NCI-H2029 (cell line): ENCODE data around the gene GOSR2.

ENCODE experiments used
- DNase-seq: peaks from one replicate; lab custom pipeline; 2025; lab: John Stamatoyannopoulos, UW

GOSR2 gene

DNA sequence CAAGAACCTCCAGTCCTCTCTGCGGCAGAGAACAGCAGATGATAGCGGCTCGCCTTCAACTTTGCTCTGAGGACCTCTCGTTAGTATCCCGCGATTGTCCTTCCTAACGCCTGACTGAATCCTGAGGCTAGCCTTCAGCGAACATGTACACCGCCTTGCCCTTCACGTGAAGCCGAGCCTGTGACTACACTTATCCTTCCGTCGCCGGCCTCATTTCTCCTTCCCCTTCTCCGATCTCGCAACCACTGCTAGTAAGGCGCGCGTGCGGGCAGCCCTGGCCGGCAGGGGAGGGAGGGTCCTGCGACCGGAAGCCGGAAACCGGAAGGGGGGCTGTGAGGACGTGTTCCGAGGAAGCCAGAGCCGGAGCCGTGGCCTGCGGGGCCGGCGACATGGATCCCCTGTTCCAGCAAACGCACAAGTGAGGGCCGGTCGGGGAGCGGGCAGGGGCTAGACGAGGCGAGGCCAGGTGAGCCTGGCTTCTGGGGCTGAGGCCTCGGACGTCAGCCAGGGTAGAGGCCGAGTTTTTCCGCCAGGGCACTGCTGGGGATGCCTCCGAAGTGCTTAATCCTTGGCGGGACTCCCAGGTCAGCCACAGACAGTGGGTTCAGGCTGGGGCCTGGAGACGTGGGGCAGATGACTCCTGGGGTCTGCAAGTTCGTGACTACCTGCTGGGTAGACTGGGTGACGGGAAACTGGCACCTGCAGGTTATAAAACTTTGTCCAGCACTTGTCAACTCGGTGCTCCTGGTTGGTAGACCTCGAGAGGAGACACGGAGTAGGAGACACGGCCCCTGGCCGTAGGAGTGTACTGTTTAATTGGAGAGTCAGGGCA, at the start of gene GOSR2:
Gene GOSR2, plus strand, starts transcription at position 357 of the 832 bp plus-strand sequence. Its CDS starts 33 bp downstream, at position 390.
- peak; percentile 73 for DNase-seq

DNA sequence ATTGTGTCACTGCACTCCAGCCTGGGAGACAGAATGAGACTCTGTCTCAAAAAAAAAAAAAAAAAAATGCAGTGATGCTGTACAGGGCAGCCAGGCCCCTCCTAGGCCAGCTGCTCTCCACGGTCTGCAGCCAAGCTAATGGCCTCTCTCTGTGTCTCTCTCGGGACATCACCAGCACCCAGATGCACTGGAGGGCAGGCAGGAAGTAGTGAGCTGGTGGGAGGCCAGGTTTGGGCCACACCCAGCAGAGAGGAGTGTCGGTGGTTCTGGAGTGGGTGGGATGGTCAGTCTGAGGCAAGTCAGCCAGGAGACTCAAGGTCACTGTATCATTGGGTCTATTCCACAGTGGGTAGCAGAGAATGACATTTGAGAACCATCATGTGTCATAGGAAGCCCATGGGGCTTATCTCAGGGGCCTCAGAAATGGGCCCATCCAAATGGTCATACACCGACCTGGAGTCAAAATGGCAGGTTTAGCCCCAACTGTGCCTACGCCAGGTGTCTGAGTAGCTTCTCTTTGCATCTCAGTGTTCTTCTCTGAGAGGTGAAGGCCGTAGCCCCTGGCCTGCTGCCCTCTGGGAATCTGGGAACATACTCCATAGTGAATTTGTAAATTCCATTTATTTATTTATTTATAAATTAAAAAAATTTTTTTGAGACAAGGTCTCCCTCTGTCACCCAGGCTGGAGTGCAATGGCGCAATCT, 48.9 kb upstream of the GOSR2 start:
- DNase-seq, result no peak

DNA sequence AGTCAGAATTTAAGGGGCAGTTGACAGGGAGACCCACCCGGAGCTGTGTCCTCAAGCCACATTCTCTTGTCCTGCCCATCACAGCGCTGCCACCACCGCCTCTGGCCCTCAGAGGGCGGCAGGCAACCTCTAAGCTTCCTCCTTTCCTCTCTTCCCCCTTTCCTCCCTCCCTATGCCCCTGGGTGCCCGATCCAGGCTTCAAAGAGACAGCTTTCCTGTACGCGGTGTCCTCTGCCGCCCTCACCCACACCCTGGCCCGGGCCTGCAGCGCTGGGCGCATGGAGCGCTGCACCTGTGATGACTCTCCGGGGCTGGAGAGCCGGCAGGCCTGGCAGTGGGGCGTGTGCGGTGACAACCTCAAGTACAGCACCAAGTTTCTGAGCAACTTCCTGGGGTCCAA, 48.1 kb upstream of the GOSR2 start:
- DNase-seq, result no peak

DNA sequence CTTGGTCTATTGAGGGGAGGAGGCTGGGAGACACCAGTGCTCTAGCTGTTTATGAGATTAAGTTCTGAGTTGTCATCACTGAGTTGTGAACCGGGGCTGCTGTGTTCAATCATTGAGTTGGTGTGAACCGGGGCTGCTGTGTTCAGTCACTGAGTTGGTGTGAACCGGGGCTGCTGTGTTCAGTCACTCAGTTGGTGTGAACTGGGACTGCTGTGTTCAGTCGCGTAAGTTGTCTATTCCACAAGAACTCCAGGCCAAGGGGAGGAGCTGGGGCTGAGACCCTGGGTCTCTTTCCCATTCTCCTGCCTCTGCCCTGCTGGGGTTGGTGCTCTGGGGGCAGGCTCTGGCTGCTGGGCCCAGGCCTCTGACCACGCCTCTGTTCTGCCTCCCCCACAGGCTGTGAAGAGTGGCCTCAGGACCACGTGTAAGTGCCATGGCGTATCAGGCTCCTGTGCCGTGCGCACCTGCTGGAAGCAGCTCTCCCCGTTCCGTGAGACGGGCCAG, 47.1 kb upstream of the GOSR2 start:
- DNase-seq, result peak; percentile 46

DNA sequence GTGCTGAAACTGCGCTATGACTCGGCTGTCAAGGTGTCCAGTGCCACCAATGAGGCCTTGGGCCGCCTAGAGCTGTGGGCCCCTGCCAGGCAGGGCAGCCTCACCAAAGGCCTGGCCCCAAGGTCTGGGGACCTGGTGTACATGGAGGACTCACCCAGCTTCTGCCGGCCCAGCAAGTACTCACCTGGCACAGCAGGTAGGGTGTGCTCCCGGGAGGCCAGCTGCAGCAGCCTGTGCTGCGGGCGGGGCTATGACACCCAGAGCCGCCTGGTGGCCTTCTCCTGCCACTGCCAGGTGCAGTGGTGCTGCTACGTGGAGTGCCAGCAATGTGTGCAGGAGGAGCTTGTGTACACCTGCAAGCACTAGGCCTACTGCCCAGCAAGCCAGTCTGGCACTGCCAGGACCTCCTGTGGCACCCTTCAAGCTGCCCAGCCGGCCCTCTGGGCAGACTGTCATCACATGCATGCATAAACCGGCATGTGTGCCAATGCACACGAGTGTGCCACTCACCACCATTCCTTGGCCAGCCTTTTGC, 46.5 kb upstream of the GOSR2 start:
- DNase-seq, result peak; percentile 50

DNA sequence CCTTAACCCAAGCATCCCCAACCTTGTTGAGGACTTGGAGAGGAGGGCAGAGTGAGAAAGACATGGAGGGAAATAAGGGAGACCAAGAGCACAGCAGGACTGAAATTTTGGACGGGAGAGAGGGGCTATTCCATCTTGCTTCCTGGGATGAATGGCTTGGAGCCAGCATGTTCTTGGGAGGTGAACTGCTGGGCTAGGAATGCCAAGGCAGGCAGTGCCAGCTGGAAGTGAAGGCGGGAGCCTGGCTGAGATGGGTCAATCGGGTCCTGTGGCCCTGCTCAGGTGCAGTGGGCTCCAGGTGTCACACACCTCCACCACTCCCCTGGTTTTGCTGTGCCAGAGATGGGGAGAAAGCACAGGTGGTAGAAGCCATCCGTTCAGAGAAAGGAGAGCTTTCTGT, 46.0 kb upstream of the GOSR2 start:
- no peak for DNase-seq

DNA sequence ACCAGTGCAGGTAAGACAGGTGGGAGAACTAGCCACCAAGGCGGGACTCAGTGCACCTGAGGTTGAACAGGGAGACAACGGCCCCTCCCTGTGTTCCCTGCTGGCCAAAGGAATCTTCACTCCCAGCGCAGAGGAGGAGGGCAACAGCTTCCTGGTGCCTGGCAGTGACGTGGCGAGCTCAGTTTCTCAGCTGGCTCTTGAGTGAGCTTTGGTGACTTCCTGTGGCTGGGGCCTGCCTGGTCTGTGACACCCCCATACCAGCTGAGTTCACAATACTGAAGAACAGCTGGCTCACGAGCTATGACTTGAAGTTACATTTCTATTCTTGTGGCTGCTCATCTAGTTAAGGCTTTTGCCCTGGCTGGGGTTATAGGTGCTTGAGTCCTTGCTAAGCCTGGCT, 45.5 kb upstream of the GOSR2 start:
- DNase-seq, result no peak

DNA sequence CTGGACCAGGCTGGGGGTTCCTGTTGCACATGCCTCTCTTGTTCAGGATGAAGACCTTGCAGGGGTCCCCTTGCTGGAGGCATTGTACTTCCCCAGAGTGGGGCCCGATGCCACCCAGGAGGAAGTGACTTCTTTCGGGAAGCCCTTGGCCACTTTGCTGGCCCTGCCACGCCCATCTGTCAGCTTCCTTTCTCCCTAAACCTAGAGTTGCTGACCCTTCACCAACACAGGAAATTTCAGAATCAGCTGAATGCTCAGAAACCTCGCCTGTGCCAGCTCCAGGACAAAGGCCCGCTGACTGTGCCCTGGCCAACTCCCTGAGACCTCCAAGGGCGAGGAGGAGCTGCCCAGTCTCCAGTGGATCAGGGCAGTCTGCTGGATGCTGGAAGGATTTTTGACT, 44.9 kb upstream of the GOSR2 start:
- no peak for DNase-seq

DNA sequence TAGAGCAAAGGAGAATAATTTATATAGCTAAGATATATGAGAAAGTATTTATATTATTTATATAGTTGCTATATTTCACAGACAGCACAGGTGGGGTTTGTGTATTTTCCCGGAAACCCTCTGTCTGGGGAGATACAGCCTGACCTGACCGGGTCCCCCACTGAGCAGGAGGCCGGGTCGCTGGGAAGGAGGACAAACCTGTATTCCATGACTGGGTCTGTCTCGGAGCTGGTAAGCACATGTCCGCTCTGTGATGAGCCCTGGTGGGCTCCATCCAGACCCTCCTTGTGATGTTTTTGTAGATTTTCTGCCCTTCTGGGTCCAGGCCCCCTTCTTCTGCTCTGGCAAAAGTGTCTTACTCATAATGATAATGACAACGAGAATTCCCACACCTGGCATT, 43.9 kb upstream of the GOSR2 start:
- no peak for DNase-seq

DNA sequence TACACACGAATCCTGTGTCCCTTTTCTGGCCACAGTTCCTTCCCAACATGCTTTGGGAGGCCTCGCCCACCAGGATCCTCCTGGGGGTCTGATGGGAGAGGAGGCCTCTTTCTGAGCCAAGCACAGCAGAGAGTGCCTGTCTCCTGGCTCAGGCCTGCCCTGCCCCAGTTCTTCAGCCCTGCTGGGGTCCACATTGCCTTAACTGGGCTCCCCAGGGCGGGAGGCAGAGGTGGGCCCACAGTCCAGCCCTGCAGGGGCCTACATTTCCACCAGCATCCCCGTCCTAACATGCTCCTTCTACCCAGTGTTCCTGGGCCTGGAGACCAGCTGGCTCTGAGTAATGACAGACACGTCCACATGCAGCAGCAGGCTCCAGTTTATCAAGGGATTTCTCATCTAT, 41.9 kb upstream of the GOSR2 start:
- DNase-seq, result no peak

DNA sequence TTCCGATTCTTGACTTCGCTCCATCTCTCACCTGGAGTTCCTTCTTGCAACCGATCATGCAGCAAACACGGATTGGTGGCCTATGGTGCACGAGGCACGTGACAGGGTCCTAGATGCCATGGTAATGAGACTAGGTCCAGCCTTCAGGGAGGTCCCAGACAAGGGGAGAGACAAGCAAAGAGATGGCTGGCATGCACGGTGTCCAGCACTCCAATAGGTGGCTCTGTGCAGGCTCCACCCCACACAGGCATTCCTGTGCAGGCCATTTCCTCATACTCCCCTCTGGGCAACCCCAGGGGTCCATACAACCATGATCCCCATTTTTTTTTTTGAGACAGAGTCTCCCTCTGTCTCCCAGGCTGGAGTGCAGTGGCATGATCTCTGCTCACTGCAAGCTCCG, 40.3 kb upstream of the GOSR2 start:
- no peak for DNase-seq

DNA sequence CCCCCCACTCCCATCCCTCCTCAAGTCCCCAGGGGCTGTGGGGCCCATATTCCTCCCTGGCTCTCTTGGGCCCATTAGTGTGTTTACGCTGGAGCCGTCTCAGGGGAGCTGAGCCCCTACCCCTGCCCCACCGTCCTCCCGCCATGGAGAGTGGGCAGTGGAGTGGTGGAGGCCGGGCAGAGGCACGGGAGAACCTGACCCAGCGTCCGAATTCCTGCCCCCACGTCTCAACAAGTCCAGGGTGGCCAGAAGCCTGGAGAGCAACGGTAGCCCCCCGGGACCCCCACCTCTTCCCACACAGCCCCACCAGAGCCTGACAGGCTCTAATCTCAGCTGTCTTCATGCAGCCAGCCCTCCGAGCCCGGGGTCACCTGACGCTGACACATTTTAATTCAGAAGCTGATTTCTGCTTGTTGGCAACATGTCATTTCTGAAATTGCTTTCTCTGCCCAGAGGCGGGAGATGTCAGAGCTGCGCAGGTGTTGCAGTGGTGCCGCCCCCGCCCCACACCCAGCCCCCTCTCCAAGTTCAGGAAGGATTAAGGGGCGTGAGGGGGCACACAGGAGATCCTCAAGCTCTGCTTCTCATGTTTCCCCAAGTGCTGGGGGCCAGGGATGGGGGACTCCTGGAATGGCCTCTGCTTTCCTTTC, 39.0 kb upstream of the GOSR2 start:
- no peak for DNase-seq

DNA sequence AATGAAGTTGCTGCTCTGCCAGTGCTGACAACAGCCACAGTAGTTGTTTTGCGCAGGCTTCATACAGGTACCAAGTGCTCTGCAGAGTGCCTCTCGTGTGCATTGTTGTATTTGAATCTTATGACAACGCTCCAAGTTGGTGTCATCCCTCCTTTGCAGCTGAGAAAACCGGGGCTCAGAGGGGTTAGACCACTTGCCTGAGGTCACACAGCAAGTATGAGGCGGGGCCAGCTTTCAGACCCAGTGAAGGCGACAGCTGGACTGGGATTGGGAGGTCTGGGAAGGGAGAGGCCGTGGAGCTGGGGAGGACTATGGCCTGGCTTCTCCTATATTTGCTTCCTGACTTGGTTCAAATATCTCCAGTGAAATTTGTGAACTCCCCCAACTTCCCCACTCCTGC, 38.4 kb upstream of the GOSR2 start:
- no peak for DNase-seq

DNA sequence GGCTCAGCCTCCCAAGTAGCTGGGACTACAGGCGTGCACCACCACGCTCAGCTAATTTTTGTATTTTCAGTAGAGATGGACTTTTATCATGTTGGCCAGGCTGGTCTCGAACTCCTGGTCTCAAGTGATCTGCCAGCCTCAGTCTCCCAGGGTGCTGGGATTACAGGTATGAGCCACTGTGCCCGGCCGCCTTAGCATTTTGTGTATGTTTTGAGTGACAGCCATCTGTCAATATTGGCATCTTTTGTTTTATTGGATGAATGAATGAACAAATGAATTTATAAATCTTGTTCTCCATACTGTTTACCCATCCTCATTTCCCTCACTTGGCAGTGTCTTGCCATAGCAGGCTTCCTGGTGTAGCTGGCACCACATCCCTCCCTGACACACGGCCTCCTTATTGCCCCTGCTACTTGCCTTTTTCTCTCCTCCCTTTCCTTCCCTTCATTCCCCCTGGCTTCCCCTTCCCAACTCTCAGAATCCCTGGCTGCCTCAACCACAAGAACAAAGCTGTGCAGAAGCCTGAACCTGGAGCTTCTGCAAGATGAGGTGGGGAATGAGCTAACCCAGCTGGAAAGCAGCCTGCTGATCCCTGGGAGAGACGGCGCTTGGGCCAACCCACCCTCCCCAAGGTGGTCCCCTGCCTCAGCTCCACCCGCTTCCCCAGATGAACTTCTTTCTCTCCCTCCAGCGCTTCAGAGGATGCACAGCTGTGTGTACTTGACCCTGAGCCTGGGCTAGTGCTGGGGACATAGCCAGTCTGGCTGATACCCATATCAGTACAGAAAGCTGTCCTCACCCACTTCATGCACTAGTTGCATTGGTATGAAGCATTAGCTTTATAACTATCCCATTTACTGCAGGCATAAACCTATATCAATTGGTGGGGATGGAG, 37.3 kb upstream of the GOSR2 start:
- DNase-seq, result no peak

DNA sequence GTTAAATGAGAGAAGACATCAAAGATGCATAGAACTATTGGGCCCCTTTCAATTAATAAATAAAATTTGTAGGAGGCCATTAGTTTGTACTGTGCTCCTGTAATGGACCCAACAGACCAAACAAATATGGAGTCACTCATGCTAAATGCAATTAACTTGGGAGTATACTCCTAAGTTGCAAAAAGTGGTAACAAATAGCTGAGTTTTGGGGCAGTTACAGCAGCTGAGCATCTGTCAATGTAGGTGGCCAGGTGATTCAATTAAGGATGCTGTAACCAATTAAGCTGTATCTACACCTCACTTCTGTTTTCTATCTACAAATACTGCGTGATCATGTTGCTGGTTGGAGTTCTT, 36.7 kb upstream of the GOSR2 start:
- DNase-seq, result no peak

DNA sequence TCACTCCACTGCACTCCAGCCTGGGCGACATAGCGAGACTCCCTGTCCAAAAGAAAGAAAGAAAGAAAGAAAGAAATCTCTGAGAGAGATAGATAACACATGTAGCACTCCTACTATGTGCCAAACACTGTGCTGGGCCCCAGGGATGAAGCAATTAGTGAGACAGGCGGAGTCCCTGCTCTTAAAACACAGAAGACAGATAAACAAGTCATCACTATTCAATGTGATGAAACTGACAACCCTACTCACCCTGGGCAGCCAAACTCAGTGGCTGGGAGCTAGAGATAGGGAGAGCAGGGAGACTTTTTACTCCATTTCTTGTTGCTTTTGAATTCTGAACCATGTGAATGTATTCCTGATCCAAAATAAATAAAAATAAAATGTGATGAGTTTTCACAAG, 35.2 kb upstream of the GOSR2 start:
- DNase-seq, result no peak

DNA sequence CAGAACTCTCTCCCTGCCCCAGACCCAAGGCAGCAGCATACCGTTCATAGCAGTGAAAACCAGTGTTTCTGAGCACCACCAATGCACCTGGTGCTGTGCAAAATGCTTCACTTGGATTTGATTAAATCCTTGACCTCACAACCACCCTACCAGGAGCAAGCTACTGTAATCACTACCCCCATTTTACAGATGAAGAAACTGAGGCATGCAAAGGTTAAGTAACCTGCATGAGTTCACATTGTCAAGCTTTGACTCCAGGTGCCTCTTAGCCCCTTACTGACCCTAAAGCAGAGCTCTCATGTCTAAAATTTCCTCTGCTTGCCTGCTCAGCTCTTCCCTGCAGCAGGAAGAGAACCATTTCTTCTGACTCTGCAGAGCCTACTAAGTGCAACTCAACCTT, 34.2 kb upstream of the GOSR2 start:
- no peak for DNase-seq

DNA sequence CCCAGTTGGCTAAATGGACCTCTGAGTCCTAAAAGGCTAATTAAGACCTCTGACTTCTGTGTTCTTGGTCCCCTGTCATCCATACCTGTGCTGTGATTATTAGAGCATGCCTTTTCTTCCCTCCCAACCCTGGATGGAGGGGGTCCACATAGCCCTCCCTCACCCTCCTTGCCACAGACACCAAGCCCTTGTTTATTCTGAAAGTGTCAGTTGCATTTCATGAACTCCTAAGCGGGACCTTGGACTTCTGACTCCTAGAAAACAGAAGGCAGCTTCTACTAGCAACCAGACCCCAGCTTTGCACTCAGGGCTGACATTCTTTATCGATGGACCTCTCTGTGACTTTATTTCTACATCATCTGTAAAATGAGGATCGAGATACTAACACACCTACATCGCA, 33.4 kb upstream of the GOSR2 start:
- DNase-seq, result no peak

DNA sequence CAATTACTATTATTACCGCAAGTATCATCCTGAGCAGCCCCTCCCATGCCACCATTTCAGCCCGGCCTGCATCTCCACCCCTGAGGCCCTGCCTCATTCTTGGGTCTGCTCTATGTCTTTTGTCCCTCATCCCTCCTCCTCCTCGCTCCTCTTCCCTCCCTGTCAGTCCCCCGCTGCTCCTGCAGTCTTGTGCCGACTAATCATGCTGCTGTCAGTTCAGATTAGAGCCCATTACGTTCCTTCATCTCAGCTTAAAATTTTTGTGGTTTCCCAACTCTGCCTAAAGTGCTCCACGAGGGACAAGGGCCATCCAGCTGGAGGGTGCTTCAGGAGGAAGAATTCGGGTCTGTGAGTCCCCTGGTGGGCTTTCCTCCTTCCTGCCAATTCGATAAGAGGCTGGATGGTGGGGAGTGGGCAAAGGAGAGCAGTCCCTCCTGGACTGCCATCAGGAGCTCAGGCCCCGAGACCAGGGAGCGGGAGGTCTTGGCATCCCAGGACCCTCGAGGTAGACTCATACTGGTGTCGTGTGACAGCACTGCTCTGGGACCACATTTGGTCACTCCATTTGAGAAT, 32.9 kb upstream of the GOSR2 start:
- DNase-seq, result no peak

DNA sequence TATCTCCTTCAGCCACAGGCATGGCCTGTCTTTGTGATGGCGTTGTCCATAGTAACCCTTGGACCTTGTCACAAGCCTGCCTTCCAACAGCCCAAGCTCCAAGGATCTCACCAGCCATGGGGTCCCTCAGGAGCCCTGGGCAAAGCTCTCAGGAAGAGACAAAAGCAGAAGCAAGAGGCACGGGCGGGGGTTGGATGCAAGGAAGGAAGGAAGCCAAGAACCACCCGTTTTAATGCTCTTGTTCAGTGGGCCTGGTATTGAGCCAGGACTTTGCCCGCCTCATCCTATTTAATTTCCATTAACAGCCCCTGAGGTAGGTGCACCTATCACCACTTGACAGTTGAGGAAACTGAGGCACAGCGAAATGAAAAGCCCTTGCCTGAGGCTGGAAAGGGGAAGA, 32.3 kb upstream of the GOSR2 start:
- no peak for DNase-seq

DNA sequence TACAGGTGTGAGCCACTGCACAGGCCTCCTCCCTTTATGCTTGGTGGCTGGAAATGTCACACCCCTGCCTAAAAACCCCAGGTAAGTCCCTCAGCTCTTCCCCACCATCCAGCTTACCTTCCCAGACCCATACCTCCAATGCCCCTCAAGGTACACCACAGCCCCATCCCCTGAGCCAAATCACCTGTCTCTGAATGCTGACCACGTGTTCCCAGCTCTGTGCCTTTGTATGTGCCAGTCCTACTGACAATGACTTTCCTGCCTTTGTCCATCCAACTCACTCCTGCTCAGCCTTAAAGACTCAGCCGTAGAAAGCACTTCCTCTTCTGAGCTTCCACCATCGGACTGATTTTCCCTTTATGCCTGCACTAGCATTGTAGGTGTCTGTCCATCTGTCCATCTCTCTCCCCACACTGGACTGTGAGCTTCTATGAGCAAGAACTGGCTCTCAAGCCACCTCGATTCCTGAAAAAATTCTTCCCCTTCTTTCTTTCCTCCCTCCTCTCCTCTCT, 30.7 kb upstream of the GOSR2 start:
- DNase-seq, result no peak
